ENCODE data around the gene KLKB1.

Gene KLKB1

GRCh38 chr4:186193851-186194250 is 33.5 kb upstream of the KLKB1 start:
- TF ChIP-seq CTCF (IDR thresholded peaks at IDR 0.05): no peak
- TF ChIP-seq ZFX (IDR thresholded peaks at IDR 0.05; ENCODE audit: borderline replicate concordance): no peak
- no peak overlapping the region for H3K27ac ChIP-seq

DNA sequence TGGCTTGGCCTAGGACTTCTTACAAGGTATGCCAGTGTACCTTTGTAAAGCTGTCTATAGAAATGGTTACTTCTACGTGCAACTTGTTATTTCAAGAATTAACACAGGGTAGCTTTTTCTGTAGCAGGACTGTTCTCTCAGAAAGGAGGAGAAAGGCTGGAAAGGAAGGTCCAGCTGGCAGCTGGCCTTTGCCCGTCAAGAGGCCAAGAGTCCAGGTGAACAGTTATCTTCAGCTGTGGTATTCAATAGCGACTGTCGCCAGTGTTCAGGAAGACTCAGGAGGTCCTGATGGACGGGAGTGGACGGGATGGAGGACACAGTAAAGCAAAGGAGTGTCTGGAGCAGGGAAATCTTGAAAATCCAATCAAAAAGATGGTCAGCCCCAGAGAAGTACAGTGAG is 31.2 kb upstream of the KLKB1 start:
- TF ChIP-seq ZFX (IDR thresholded peaks at IDR 0.05; ENCODE audit: borderline replicate concordance) (no peak), CTCF (IDR thresholded peaks at IDR 0.05) (no peak)
- H3K27ac ChIP-seq: no peak overlapping the region

DNA sequence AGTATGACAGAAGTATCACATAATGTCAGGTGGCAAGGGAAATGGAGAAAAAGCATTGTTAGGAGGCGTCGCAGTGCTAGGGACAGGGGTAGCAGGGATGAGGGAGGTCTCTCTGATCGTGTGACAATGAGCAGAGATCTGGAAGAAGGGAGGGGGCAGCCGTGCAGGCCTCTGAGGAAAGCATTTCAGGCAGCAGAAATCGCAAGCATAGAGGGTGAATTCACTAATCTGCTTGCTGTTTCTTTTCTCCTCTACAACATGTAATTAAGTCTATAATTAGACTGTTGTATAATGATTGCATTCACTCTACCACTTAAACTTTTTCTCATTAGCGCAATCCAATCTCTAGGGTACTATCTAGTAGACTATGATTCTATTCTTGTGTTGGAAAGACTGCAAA is 26.8 kb upstream of the KLKB1 start:
- H3K27ac ChIP-seq: no peak overlapping the region
- TF ChIP-seq ZFX (IDR thresholded peaks at IDR 0.05; ENCODE audit: borderline replicate concordance): no peak
- TF ChIP-seq CTCF (IDR thresholded peaks at IDR 0.05): no peak

- H3K27ac ChIP-seq: no peak overlapping the region
- TF ChIP-seq ZFX (IDR thresholded peaks at IDR 0.05; ENCODE audit: borderline replicate concordance) (no peak), CTCF (IDR thresholded peaks at IDR 0.05) (no peak)
Observed at GRCh38 chr4:186201010-186201409, 26.3 kb upstream of the KLKB1 start.

DNA sequence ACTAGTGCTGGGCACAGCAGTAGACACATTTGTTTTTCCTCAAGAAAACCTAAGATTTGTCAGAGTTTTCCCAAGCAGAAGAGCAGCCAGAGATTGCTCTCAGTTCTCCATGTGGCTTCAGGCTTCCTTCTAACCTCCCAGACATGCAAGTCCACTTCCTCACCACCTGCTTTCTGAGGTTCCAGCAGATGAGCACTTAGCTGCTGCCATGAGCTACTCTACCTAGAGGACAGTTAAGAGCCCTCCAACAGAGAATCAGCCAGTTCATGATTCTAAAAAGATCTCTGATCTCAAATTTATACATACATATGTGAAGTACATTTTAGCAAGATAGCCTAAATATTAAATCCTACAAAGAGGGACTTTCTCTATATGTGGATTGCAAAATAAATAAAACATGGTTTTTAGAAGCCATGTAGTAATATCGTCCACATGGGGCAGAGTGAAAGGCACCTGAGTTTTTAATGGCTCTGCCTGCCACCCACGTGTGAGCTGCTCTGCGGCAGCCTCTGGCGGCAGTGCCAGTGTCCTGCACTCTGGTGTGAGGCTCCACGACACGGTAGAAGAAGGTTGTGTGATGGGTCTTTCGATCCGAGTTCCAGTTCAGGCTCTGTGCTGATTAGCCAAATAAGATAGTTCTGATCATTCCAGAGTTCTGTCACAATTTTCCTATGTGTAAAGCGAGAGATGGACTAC is 25.6 kb upstream of the KLKB1 start:
- TF ChIP-seq CTCF (IDR thresholded peaks at IDR 0.05) (peak; percentile 94), ZFX (IDR thresholded peaks at IDR 0.05; ENCODE audit: borderline replicate concordance) (no peak)
- no peak overlapping the region for H3K27ac ChIP-seq

GRCh38 chr4:186202490-186203140 is 24.7 kb upstream of the KLKB1 start:
- H3K27ac ChIP-seq: no peak overlapping the region
- TF ChIP-seq ZFX (IDR thresholded peaks at IDR 0.05; ENCODE audit: borderline replicate concordance): no peak

DNA sequence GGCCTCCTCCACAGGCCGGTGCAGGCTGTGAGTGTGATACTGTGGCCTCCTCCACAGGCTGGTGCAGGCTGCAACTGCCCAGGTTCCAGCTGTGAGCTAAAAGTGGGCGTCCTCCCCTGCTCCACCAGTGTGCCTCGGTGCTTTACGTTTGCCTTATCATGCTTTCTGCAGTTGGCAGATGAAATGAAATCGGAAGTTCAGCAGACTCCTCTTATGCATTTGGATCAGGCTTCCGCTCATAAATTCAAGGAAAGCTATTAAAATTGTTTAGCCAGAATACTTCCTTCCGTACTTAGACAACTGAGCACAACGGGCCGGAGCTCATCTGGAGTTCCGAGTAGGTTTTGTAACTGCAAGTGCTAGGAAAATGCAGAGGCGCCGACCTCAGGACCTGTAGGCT is 23.9 kb upstream of the KLKB1 start:
- H3K27ac ChIP-seq: no peak overlapping the region
- TF ChIP-seq ZFX (IDR thresholded peaks at IDR 0.05; ENCODE audit: borderline replicate concordance): no peak
- TF ChIP-seq CTCF (IDR thresholded peaks at IDR 0.05): no peak
